A549 treated with CORT108297 at 1 μM for 4 hours (cell line): Measurements from ENCODE around the gene NPTX1. TPM values are rescaled to one million over a fixed set of nuclear protein-coding genes. Genes with fewer than 3 reads are reported as not detected.

Source experiments
- total RNA-seq: library from RNA; stranded (reverse); fragments of 200-300 nt; extraction: Qiagen RNA extraction; gene quantifications from 5 replicates; pipeline ENCODE4 v1.2.3, GENCODE V29; 2022

NPTX1 gene
- total RNA-seq, result 78.5 to 156 TPM (median 115 TPM) in 5 replicates

GRCh38 chr17:80475910-80476876, at the start of gene NPTX1:
NPTX1 (minus strand) TSS chr17:80476607; CDS start chr17:80476446, 161 bp downstream.

Other genes starting within 250 kb of the NPTX1 start
- 65.9 to 69.1 TPM (median 67.5 TPM) in 5 replicates for gene RNF213, start 215.8 kb downstream of the NPTX1 start, total RNA-seq
- gene ENDOV, start 61.4 kb downstream of the NPTX1 start, total RNA-seq, result 38.6 to 53.3 TPM (median 52.5 TPM) in 5 replicates
- gene RPTOR, start 68.2 kb upstream of the NPTX1 start, total RNA-seq, result 25.8 to 35.5 TPM (median 31.7 TPM) in 5 replicates